IMR-90 (cell line): Measurements from ENCODE around the gene ATP5PB. TPM values are rescaled to one million over a fixed set of nuclear protein-coding genes. Genes with fewer than 3 reads are reported as not detected.

Source experiments
- ATAC-seq: fragments of 200-7000 bp; cut with Tn5 transposase; 2 replicates; pipeline ENCODE4 v1.9.1; 2020; ENCODE audit warnings: low read depth, mild to moderate bottlenecking, moderate library complexity
- BruUV-seq: library from RNA; stranded (reverse); fragments of 400-500 nt; replicated peaks from 2 replicates; lab custom pipeline; 2021; lab: Mats Ljungman, UMichigan
- CTCF ChIA-PET: fragments of 300-600 bp; formaldehyde crosslinking; extraction: SDS; loops from one replicate; lab custom pipeline; 2021; ENCODE audit warnings: antibody characterized with exemption; lab: Yijun Ruan, JAX
- POLR2A ChIA-PET: fragments of 300-600 bp; sonication (Branson Sonifier 250); formaldehyde crosslinking; loops from one replicate; lab custom pipeline; 2022; ENCODE audit warnings: antibody characterized with exemption; ENCODE audit not compliant: unreplicated experiment; lab: Charles Lee
- DNase-seq: peaks from one replicate; pipeline ENCODE4 v3.0.0; 2013
- H2AFZ ChIP-seq: replicated peaks from 2 replicates; pipeline ENCODE3; 2013; ENCODE audit warnings: low read length, mild to moderate bottlenecking; ENCODE audit not compliant: poor library complexity
- H2AK5ac ChIP-seq: 2 replicates; pipeline ENCODE4 v1.6.1; 2013; ENCODE audit warnings: low read depth, low read length, inconsistent platforms
- H2AK9ac ChIP-seq: replicated peaks from 2 replicates; pipeline ENCODE3; 2013; ENCODE audit warnings: mild to moderate bottlenecking, low read depth, low read length, moderate library complexity; ENCODE audit not compliant: poor library complexity
- H2BK120ac ChIP-seq: 2 replicates; pipeline ENCODE4 v1.6.1; 2013; ENCODE audit warnings: low read depth, low read length, inconsistent platforms
- H2BK15ac ChIP-seq: 3 replicates; pipeline ENCODE4 v1.6.1; 2013; ENCODE audit warnings: low read depth, low read length, inconsistent platforms
- H2BK20ac ChIP-seq: 2 replicates; pipeline ENCODE4 v1.6.1; 2013; ENCODE audit warnings: low read depth, mild to moderate bottlenecking, inconsistent platforms, low read length, moderate library complexity
- H2BK5ac ChIP-seq: 2 replicates; pipeline ENCODE4 v1.6.1; 2013; ENCODE audit warnings: mild to moderate bottlenecking, low read depth, low read length, inconsistent platforms; ENCODE audit not compliant: poor library complexity, severe bottlenecking
- H3K14ac ChIP-seq: replicated peaks from 2 replicates; pipeline ENCODE4 v1.6.1; 2013; ENCODE audit warnings: low read depth, low read length, inconsistent platforms
- H3K18ac ChIP-seq: 2 replicates; pipeline ENCODE4 v1.6.1; 2013; ENCODE audit warnings: low read depth, low read length, control low read depth
- H3K23ac ChIP-seq: 2 replicates; pipeline ENCODE4 v1.6.1; 2013; ENCODE audit warnings: low read depth, low read length, inconsistent platforms
- H3K27ac ChIP-seq: 2 replicates; pipeline ENCODE4 v1.5.1; 2013; ENCODE audit warnings: mild to moderate bottlenecking, control low read depth, low read length; ENCODE audit not compliant: insufficient read depth
- H3K27me3 ChIP-seq: 2 replicates; pipeline ENCODE4 v1.6.1; 2013; ENCODE audit warnings: low read length; ENCODE audit not compliant: control insufficient read depth, insufficient read depth
- H3K36me3 ChIP-seq: 2 replicates; pipeline ENCODE4 v1.6.1; 2013; ENCODE audit warnings: low read length, mixed read lengths; ENCODE audit not compliant: control insufficient read depth, insufficient read depth
- H3K4ac ChIP-seq: 2 replicates; pipeline ENCODE4 v1.6.1; 2013; ENCODE audit warnings: low read depth, low read length, inconsistent platforms
- H3K4me1 ChIP-seq: 2 replicates; pipeline ENCODE4 v1.6.1; 2013; ENCODE audit warnings: low read length, mixed read lengths; ENCODE audit not compliant: control insufficient read depth, insufficient read depth
- H3K4me2 ChIP-seq: 2 replicates; pipeline ENCODE4 v1.6.1; 2013; ENCODE audit warnings: low read depth, mild to moderate bottlenecking, control low read depth, low read length, moderate library complexity
- H3K4me3 ChIP-seq: 2 replicates; pipeline ENCODE4 v1.5.1; 2013; ENCODE audit warnings: low read depth, mild to moderate bottlenecking, control low read depth, low read length, moderate library complexity; ENCODE audit not compliant: insufficient read depth
- H3K56ac ChIP-seq: 2 replicates; pipeline ENCODE4 v1.6.1; 2013; ENCODE audit warnings: low read length, inconsistent platforms; ENCODE audit not compliant: insufficient read depth; ENCODE audit errors: extremely low read depth
- H3K79me1 ChIP-seq, 2 experiments: 2 replicates each; pipeline ENCODE4 v1.6.1; 2013; ENCODE audit warnings: low read length in 2 of 2, inconsistent platforms in 1 of 2, low read depth in 1 of 2
- H3K9ac ChIP-seq: 2 replicates; pipeline ENCODE4 v1.6.1; 2013; ENCODE audit warnings: low read depth, low read length, control low read depth
- H3K9me1 ChIP-seq: 2 replicates; pipeline ENCODE4 v1.6.1; 2013; ENCODE audit warnings: low read length, inconsistent platforms; ENCODE audit not compliant: insufficient read depth
- H3K9me3 ChIP-seq: 2 replicates; pipeline ENCODE4 v1.6.1; 2013; ENCODE audit warnings: low read length; ENCODE audit not compliant: control insufficient read depth, insufficient read depth
- H4K20me1 ChIP-seq: 2 replicates; pipeline ENCODE4 v1.6.1; 2013; ENCODE audit warnings: low read length, inconsistent platforms; ENCODE audit not compliant: insufficient read depth
- H4K5ac ChIP-seq: 2 replicates; pipeline ENCODE4 v1.6.1; 2013; ENCODE audit warnings: mild to moderate bottlenecking, low read depth, low read length, control low read depth
- H4K8ac ChIP-seq, 2 experiments: 2 replicates each; pipeline ENCODE4 v1.6.1; 2013; ENCODE audit warnings: low read depth in 2 of 2, low read length in 2 of 2, control low read depth in 1 of 2, inconsistent platforms in 1 of 2
- H4K91ac ChIP-seq: 2 replicates; pipeline ENCODE4 v1.6.1; 2013; ENCODE audit warnings: low read depth, low read length, inconsistent platforms; ENCODE audit not compliant: insufficient read depth
- CHD1 ChIP-seq: IDR thresholded peaks from 2 replicates; pipeline ENCODE4 v1.6.1; 2012; ENCODE audit warnings: low read depth, low read length, improper control_type of control experiment
- FOS ChIP-seq: fragments of 150-350 bp; IDR thresholded peaks from 2 replicates; pipeline ENCODE4 v1.6.1; 2016; ENCODE audit warnings: low read depth, low read length
- MAFK ChIP-seq: IDR thresholded peaks from 2 replicates; pipeline ENCODE4 v1.6.1; 2012; ENCODE audit warnings: low read depth, low read length, improper control_type of control experiment
- MAZ ChIP-seq: IDR thresholded peaks from 2 replicates; pipeline ENCODE4 v1.6.1; 2012; ENCODE audit warnings: low read depth, mild to moderate bottlenecking, low read length, improper control_type of control experiment, moderate library complexity, borderline replicate concordance
- MXI1 ChIP-seq: IDR thresholded peaks from 2 replicates; pipeline ENCODE4 v1.6.1; 2012; ENCODE audit warnings: low read depth, mild to moderate bottlenecking, low read length, moderate library complexity, borderline replicate concordance
- NFE2L2 ChIP-seq: fragments of 150-350 bp; IDR thresholded peaks from 2 replicates; pipeline ENCODE4 v1.6.1; 2016; ENCODE audit warnings: low read depth, mild to moderate bottlenecking, low read length
- RCOR1 ChIP-seq: IDR thresholded peaks from 2 replicates; pipeline ENCODE4 v1.6.1; 2012; ENCODE audit warnings: mild to moderate bottlenecking, low read length, improper control_type of control experiment; ENCODE audit not compliant: insufficient replicate concordance
- WGBS, 2 experiments: methylation state at CpG; one replicate each; pipeline versions ENCODE4 v1.1.5 to v1.1.7; 2013; ENCODE audit warnings: missing lambda C conversion rate in 2 of 2; ENCODE audit not compliant: insufficient read length in 1 of 2; ENCODE audit errors: extremely low coverage in 2 of 2; 5-methylcytosine and 5-hydroxymethylcytosine counted together
- dilution Hi-C: fragments of 300-500 bp; cut with HindIII; formaldehyde crosslinking; loops from one replicate; pipeline ENCODE4 v1.14.3; 2018; ENCODE audit warnings: low sequenced_read_pairs; ENCODE audit not compliant: unreplicated experiment
- in situ Hi-C: fragments of 300-500 bp; cut with MboI; formaldehyde crosslinking; loops from 3 replicates; pipeline ENCODE4 v1.14.3; 2019; ENCODE audit warnings: low sequenced_read_pairs, inconsistent platforms, mixed read lengths
- intact Hi-C: fragments of 100-400 bp; cut with micrococcal nuclease; formaldehyde crosslinking; loops from 2 replicates; pipeline ENCODE4 v1.10.0; 2022
- polyA plus RNA-seq, 3 experiments: library from polyadenylated mRNA; depleted of rRNA; stranded (reverse); fragments of >200 nt; gene quantifications; 2 replicates each; pipeline ENCODE4 v1.2.3, GENCODE V29; 2012; ENCODE audit warnings: low replicate concordance in 1 of 3
- total RNA-seq: library from RNA; depleted of rRNA; stranded (reverse); fragments of >200 nt; gene quantifications from 2 replicates; pipeline ENCODE4 v1.2.3, GENCODE V29; 2012
- TF ChIP-seq, protein P1 (sequence below): fragments of 150-350 bp; IDR thresholded peaks from 2 replicates; pipeline ENCODE4 v1.6.1; 2017; ENCODE audit warnings: mild to moderate bottlenecking, antibody characterized with exemption, low read length, low read depth

ATP5PB gene
- total and polyA plus RNA-seq, 2 of the 4 experiments (the other 2 are of a cell fraction), result 234 to 301 TPM

GRCh38 chr1:111422546-111423391 is 26.5 kb upstream of the ATP5PB start:
- no peak; the same call in 1 of the 2 replicates for ATAC-seq
- H2BK20ac ChIP-seq, result no peak overlapping the region
- no peak overlapping the region for H4K91ac ChIP-seq
- H2AFZ ChIP-seq, result no peak overlapping the region
- intact Hi-C loops, result no loop called here
- no peak overlapping the region for H2BK5ac ChIP-seq
- DNase-seq, result peak; percentile 11
- WGBS, 2 experiments, result 79% methylated on average over 2 of the region's 13 CpGs; no CpG with 5 or more reads in 1 of the 2 experiments
- H3K9me3 ChIP-seq, result no peaks in the 10 kb centered on the region
- no peak overlapping the region for H3K14ac ChIP-seq
- H3K9ac ChIP-seq, result no peak overlapping the region
- no peak overlapping the region for H2BK15ac ChIP-seq
- no peaks in the 10 kb centered on the region for H3K36me3 ChIP-seq
- POLR2A ChIA-PET, result no interaction called here
- H3K4ac ChIP-seq, result no peak overlapping the region
- no peak overlapping the region for H4K8ac ChIP-seq
- peaks cover 4% of the 10 kb centered on the region for H3K4me1 ChIP-seq
- TF ChIP-seq RCOR1 (no peak), MAFK (no peak), MAZ (no peak), MXI1 (no peak), NFE2L2 (no peak), FOS (no peak), CHD1 (no peak)
- TF ChIP-seq, protein P1, sequence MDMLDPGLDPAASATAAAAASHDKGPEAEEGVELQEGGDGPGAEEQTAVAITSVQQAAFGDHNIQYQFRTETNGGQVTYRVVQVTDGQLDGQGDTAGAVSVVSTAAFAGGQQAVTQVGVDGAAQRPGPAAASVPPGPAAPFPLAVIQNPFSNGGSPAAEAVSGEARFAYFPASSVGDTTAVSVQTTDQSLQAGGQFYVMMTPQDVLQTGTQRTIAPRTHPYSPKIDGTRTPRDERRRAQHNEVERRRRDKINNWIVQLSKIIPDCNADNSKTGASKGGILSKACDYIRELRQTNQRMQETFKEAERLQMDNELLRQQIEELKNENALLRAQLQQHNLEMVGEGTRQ, result no peak
- H3K4me2 ChIP-seq, result no peak overlapping the region
- no peak overlapping the region for H3K23ac ChIP-seq
- no peaks in the 10 kb centered on the region for H3K79me1 ChIP-seq
- BruUV-seq, result no TSS peak
- dilution Hi-C loops, result no loop called here
- H3K56ac ChIP-seq, result no peak overlapping the region
- H3K9me1 ChIP-seq, result peaks cover 6% of the 10 kb centered on the region; the same call in 1 of the 2 replicates
- no peaks in the 10 kb centered on the region for H4K20me1 ChIP-seq
- H3K4me3 ChIP-seq, result no peak overlapping the region
- H4K5ac ChIP-seq, result no peak overlapping the region
- no peak overlapping the region for H3K27ac ChIP-seq
- H3K27me3 ChIP-seq, result peaks cover 5% of the 10 kb centered on the region; the same call in 1 of the 2 replicates
- 0 out of 2 replicates have a peak overlapping the region, but pooled peaks have one; percentile 22 for H2BK120ac ChIP-seq
- H3K18ac ChIP-seq, result no peak overlapping the region
- no peak overlapping the region; the same call in 1 of the 2 replicates for H2AK5ac ChIP-seq
- peak overlapping the region; percentile 15 for H2AK9ac ChIP-seq
- in situ Hi-C loops, result no loop called here
- CTCF ChIA-PET, result interaction anchor here (1.4 kb wide), 1 partner anchor 23 kb away, joined by 6 read pairs; no protein-coding TSS in a partner anchor
